HS-5 (cell line): ENCODE data around the gene NCSTN.

Experiments
- DNase-seq: peaks from one replicate; pipeline ENCODE4 v3.0.0-alpha.2; 2012; ENCODE audit warnings: low read depth

Gene NCSTN

DNA sequence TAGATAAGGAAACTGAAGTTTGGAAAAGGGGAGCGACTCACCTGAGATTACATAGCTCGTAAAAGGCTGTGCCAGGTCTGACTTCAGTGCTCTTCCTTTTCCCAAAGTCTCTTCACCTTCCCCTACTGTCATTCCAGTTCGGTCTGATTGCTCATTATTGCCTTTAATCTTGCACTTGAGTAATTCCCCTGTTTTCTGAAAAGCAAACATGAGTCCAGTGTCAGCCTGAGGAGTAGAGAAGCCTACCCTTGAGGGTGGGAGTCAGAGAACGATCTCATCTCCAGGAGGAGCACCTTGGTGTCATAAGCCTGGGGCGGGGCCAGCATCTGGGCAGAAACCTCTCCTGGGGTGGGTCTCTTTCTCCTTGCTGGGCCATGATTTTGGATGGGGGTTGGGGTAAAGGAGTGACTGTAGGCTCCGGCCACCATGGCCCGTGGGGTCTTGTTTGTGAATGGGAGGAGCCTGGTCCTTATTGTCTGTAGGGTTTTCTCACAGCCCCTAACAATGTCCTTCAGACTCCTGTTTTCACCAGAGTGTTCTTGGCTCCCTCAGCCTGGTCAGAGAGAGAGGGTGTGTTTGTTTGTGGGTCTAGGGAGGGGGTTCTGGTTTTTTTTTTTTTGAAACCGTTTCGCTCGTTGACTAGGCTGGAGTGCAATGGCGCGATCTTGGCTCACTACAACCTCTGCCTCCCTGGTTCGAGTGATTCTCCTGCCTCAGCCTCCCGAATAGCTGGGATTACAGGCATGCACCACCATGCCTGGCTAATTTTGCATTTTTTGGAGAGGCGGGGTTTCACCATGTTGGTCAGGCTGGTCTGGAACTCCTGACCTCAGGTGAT lies 63.2 kb downstream of the NCSTN start:
- DNase-seq = no peak

DNA sequence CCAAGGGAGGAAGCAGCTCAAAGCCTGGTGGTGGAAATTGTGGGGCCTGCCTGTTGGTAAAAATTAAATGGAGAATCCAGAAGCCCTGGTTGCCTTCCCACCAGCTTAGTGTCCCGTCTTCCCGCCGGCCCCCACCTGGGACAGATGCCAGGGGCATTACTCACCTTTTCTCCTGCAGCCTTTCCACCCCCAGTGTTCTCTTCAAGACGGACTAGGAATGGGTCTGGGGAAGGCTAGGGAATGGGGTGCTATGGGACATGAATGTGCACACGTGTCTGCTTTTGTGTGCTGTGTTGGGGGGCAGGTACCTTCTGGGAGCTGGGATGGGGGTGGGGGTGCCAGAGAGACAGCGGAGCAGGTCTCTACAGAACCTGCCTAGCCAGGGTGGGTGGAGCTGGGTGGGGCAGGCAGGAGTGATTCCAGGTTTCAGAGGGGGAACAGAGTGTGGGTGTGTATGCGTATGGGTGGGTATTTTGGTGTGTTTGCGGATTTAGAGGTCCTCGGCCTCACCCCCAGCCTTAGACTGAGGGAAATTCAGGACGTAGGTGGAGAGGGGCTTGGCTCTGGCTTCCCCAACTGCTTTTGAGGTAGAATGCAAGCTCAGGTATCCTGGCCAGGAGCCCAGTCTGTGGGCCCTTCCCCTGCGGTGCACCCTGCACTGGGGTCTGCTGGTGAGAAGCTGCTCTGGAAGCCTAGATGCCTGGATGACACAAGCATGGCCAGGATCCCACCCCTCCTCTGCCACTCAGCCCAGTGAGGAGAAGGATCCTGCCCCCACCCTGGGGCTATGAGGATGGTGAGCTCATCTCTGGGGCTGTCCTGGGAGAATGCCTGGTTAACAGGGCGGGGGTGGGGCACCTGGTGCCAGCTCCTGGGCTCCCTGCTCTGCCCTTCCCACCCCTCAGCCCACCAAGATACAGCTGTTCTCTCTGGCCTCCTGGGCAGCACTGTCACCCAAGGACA lies 64.9 kb downstream of the NCSTN start:
- no peak for DNase-seq
